ENCODE results near the gene PRKCZ. TPM values are rescaled to one million over a fixed set of nuclear protein-coding genes. Genes with fewer than 3 reads are reported as not detected.

The PRKCZ gene
- total RNA-seq, 1 experiment from 2014 or later: 36.0 TPM

DNA sequence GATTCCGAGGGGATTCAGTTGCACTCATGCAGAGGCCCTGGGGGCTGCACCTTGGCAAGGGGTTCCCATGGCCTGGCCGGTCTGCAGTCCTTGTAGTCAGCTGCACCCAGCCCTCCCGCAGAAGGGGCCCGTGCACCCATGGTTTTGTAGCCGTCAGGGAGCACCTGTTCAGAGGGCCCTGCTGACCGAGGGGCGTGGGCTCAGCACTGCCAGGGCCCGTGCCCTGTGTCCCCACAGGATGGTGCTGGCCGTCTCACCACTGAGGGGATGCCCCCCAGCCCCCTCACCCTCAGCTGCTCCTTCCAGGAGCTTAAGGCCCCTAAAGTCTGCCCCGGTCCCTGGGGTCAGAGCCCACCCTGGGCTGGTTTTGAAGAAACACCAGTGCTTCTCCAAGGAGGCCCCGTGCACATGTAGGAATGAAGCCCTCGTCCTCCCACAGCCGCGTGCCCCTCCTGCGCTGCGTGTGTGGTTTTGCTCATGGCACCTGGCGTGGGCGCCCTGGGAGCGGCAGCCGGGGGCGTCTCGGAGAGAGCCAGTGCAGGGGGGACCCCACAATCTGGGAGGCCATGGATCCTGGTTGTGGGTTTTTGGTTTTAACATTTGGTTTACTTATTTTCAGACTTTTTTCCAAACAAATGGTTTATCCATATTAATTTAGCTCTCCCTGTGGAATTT is 40.1 kb downstream of the PRKCZ start:
- ChIA-PET POLR2A (ENCODE audit: unreplicated experiment) (no interaction called here), CTCF (no interaction called here)
- Histone ChIP-seq H3K9me2 (ENCODE audit: insufficient read depth) (no peaks in the 10 kb centered on the region), H2AFZ (no peak overlapping the region), H3K27me3 (ENCODE audit: insufficient read depth, low read depth) (no peaks in the 10 kb centered on the region), H4K20me1 (ENCODE audit: insufficient read depth) (no peaks in the 10 kb centered on the region), H3K4me1 (replicated peaks; ENCODE audit: insufficient read depth) (no peaks in the 10 kb centered on the region), H3K4me2 (no peak overlapping the region), H3K79me2 (ENCODE audit: low read depth) (no peaks in the 10 kb centered on the region), H3K9me3 (ENCODE audit: insufficient read depth, low read depth) (no peaks in the 10 kb centered on the region), H3K27ac (no peak overlapping the region), H3K36me3 (ENCODE audit: low read depth) (no peaks in the 10 kb centered on the region), H3K4me3 (no peak overlapping the region), H3F3A (ENCODE audit: insufficient read depth, low read depth) (no peaks in the 10 kb centered on the region)
- no peak for DNase-seq
- no peak for TF ChIP-seq EZH2 (IDR thresholded peaks at IDR 0.05; ENCODE audit: low read depth)
- TF ChIP-seq, protein P1, sequence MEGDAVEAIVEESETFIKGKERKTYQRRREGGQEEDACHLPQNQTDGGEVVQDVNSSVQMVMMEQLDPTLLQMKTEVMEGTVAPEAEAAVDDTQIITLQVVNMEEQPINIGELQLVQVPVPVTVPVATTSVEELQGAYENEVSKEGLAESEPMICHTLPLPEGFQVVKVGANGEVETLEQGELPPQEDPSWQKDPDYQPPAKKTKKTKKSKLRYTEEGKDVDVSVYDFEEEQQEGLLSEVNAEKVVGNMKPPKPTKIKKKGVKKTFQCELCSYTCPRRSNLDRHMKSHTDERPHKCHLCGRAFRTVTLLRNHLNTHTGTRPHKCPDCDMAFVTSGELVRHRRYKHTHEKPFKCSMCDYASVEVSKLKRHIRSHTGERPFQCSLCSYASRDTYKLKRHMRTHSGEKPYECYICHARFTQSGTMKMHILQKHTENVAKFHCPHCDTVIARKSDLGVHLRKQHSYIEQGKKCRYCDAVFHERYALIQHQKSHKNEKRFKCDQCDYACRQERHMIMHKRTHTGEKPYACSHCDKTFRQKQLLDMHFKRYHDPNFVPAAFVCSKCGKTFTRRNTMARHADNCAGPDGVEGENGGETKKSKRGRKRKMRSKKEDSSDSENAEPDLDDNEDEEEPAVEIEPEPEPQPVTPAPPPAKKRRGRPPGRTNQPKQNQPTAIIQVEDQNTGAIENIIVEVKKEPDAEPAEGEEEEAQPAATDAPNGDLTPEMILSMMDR (conservative IDR thresholded peaks at IDR 0.05): no peak
- no TSS peak for BruUV-seq (replicated peaks)
- intact Hi-C loops (cut with micrococcal nuclease; ENCODE audit: unreplicated experiment): no loop called here

DNA sequence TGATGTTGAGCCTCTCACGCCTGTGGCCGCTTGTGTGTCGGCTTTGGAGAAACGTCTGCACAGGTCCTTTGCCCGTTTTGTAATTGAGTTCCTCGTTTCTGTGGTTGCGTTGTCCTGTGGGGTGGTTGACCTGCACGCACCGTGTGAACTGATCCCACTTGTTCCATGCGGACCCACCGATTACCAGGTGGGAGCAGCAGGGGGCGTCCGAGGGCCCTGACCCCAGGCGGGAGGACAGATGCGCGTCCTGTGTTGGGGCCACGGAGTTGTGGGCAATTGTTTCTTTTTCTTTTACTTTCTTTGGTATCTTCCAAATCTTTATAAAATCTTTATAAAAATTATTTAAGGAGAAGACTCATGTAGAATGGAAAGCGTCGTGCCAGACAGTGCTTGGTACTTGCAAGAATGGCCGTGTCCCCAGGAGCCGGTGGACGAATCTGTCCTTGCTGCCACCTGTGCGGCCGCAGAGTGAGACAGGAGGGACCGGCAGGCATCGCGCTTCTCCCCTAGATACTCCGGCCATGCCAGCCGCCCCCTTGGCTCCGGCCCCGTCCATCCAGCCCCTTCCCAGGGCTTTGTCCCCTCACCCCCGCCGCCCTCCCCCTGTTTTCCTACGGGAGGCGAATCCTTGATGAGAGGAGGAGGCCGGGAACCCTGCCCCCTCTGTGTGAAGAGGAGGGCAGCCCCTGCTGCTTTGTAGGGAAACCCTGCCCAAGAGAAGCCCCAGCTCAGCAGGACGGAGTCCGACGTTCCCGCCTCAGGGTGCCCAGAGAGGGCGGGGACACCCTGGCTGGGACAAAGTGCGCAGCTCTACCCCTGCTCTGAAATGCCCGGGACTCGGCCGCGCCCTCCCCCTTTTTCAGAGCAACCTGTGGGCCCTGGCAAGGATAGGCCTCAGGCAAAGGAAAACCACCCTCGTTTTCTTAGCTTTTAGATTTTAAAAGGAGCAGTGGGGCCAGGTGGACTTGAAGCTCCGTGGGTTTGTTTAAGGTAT is 41.7 kb downstream of the PRKCZ start:
- Histone ChIP-seq H2AFZ (no peak overlapping the region), H3K4me1 (replicated peaks; ENCODE audit: insufficient read depth) (no peaks in the 10 kb centered on the region), H3K79me2 (ENCODE audit: low read depth) (no peaks in the 10 kb centered on the region), H3K27me3 (ENCODE audit: insufficient read depth, low read depth) (no peaks in the 10 kb centered on the region), H3K27ac (no peak overlapping the region), H3K9me2 (ENCODE audit: insufficient read depth) (no peaks in the 10 kb centered on the region), H3K9me3 (ENCODE audit: insufficient read depth, low read depth) (peaks cover 7% of the 10 kb centered on the region; the same call in 1 of the 2 replicates), H4K20me1 (ENCODE audit: insufficient read depth) (no peaks in the 10 kb centered on the region), H3K4me2 (no peak overlapping the region), H3K36me3 (ENCODE audit: low read depth) (no peaks in the 10 kb centered on the region), H3K4me3 (no peak overlapping the region), H3F3A (ENCODE audit: insufficient read depth, low read depth) (no peaks in the 10 kb centered on the region)
- TF ChIP-seq, protein P1 (conservative IDR thresholded peaks at IDR 0.05): no peak
- TF ChIP-seq EZH2 (IDR thresholded peaks at IDR 0.05; ENCODE audit: low read depth): no peak
- ChIA-PET POLR2A (ENCODE audit: unreplicated experiment) (interaction anchor here (0.5 kb wide), 1 partner anchor 456 kb away, joined by 13 read pairs; no protein-coding TSS in a partner anchor), CTCF (interaction anchor here (0.5 kb wide), 1 partner anchor 131 kb away, joined by 3 read pairs; no protein-coding TSS in a partner anchor)
- no TSS peak for BruUV-seq (replicated peaks)
- DNase-seq: no peak
- intact Hi-C loops (cut with micrococcal nuclease; ENCODE audit: unreplicated experiment): no loop called here

DNA sequence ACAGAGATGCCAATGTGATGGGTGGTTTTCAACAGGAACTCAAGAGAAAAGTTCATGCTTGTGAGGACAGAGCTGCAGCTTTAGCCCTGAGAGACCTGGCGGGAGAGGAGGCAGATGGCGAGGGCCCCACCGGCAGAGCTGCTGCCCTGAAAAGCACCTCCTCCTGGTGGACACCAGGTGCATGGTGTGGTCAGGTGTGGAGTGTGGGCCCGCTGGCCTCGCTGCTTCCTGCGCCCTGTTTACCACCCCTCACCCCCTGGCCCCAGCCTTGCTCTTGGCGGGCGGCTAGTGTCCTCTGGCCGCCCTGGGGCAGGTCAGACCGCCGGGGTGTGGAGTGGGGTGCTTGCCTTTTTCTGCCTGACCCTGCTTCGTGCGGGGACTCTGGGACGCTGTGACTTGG is 42.8 kb downstream of the PRKCZ start:
- Histone ChIP-seq H3K4me1 (replicated peaks; ENCODE audit: insufficient read depth) (no peaks in the 10 kb centered on the region), H3K79me2 (ENCODE audit: low read depth) (no peaks in the 10 kb centered on the region), H3F3A (ENCODE audit: insufficient read depth, low read depth) (peaks cover 7% of the 10 kb centered on the region; the same call in 1 of the 2 replicates), H3K9me3 (ENCODE audit: insufficient read depth, low read depth) (peaks cover 15% of the 10 kb centered on the region; the same call in 1 of the 2 replicates), H3K4me2 (no peak overlapping the region), H4K20me1 (ENCODE audit: insufficient read depth) (no peaks in the 10 kb centered on the region), H3K36me3 (ENCODE audit: low read depth) (no peaks in the 10 kb centered on the region), H3K4me3 (no peak overlapping the region), H3K9me2 (ENCODE audit: insufficient read depth) (no peaks in the 10 kb centered on the region), H3K27ac (no peak overlapping the region), H3K27me3 (ENCODE audit: insufficient read depth, low read depth) (no peaks in the 10 kb centered on the region), H2AFZ (no peak overlapping the region)
- CTCF ChIA-PET: no interaction called here
- no TSS peak for BruUV-seq (replicated peaks)
- DNase-seq: no peak
- intact Hi-C loops (cut with micrococcal nuclease; ENCODE audit: unreplicated experiment): no loop called here
- no peak for TF ChIP-seq EZH2 (IDR thresholded peaks at IDR 0.05; ENCODE audit: low read depth)
- TF ChIP-seq, protein P1 (conservative IDR thresholded peaks at IDR 0.05): no peak
- POLR2A ChIA-PET (ENCODE audit: unreplicated experiment): no interaction called here

Measured in PC-9 (cell line).